GM18951 (cell line): ENCODE results near the gene TRDMT1.

Experiments used
- POLR2A ChIP-seq: IDR thresholded peaks from 4 replicates; pipeline ENCODE4 v1.6.1; 2011; ENCODE audit warnings: mild to moderate bottlenecking; ENCODE audit not compliant: insufficient read length, insufficient read depth; ENCODE audit errors: extremely low read depth
- in situ Hi-C: fragments of 300-500 bp; cut with MboI; formaldehyde crosslinking; loops from one replicate; pipeline ENCODE4 v1.12.0; 2022; ENCODE audit warnings: low sequenced_read_pairs, mixed read lengths, inconsistent platforms; ENCODE audit not compliant: unreplicated experiment

TRDMT1 gene

GRCh38 chr10:17227367-17228090, 26.1 kb upstream of the TRDMT1 start:
- in situ Hi-C loops, result no loop called here
- TF ChIP-seq POLR2A, result no peak

DNA sequence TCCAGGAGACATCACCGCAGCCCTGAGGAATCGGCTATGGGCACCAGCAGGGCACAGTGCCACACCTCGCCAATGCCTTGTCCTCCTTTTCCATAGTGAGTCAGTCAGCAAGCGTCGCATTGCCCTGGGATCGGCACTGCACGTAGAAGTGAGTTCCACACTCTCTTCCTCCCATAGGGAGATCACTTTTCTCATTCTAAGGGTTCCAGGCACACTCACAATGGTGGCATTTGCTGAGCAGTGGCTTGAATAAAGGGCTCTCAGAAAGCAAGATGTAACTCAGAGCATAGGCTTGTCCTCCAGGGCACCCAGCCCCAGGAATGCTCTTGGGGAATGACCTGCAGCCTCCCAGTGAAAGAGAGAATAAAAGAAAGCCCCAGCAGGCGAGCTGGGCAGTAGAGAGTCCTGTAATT, 25.4 kb upstream of the TRDMT1 start:
- no peak for TF ChIP-seq POLR2A
- in situ Hi-C loops, result no loop called here

DNA sequence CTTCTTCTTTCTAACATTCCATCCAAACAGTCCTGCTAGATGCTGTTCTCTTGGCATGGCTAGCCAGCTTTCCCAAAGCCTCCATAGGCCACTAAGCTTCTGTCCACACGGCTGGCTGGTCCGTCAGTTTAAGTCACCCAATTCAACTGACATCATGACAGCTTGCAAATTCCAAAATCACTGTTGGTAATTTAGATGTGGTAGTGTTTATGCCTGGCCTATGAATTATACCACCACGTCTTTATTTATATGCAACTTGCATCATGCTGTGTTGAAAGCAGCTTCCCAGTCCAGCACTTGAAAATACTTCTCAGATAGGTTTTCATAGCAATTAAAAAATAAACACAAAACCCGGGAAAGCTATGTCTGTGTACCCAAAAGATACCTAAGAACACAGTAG, 24.3 kb upstream of the TRDMT1 start:
- in situ Hi-C loops, result no loop called here
- TF ChIP-seq POLR2A, result no peak

- no peak for TF ChIP-seq POLR2A
- in situ Hi-C loops, result no loop called here
These were observed 20.9 kb upstream of the TRDMT1 start for GRCh38 chr10:17222329-17222728.

DNA sequence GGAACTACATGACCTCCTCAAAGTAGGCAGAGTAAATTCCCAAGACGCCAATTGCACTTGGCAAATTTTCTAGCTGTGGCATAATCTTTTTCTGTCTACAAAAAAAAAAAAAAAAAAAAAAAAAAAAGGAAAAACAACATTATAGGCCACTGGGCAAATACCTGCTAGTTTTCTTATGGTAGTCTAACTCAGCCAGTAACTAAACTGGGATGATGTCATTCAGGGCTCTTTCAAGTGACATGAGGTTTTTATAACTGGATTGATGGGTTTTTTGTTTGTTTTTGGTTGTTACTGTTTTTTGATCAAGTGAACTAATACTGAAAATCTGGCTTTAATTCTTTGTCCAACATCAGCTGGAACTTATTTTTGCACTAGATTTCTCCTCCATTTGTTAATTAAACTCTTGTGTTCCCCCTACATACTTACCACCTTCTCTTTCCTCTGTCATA, 19.2 kb upstream of the TRDMT1 start:
- TF ChIP-seq POLR2A, result no peak
- in situ Hi-C loops, result no loop called here

DNA sequence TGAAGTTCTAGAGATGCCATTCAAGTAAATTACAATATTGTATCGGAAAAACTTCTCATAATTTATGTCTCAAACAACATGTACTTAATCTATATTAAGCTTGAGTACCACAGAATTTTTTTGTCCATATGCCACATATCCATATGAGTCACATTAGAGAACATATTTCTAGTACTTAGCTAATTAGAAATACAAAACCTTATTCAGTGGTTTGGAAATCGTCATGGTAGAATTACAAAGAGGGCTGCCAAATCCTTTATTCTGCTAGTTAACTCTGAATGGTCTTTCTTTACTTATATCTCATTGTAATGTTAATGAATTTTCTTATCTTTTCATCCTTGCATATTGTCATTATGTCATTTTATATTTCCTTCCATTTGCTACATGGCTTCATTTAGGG, 17.6 kb upstream of the TRDMT1 start:
- in situ Hi-C loops, result no loop called here
- TF ChIP-seq POLR2A, result no peak

DNA sequence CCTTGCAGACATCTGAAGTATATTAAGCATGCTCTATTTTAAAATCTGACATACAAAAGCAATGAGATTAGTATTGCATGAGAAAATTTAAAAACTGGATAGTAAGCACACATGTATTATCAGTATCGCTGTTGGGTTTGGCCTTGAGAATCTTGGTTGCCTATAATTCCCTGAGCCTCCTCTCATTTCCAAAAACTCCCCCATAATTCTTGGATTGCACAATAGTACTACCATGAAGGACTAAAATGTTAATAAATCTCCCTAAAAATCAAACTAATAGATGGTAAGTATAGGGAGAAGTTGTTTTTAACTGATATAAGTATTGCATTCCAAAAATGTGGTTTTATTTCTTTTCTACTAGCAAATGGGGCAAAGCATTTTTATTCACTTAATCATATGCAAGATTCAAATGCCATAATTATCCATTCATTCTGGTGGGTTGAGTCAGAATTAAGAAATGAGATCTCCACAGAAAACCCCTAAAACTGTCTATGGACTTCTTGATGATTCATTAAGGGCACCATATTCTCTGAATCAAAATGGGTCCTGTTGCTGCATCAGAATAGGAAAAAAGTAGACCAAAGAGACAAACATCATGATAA, 16.3 kb upstream of the TRDMT1 start:
- in situ Hi-C loops, result no loop called here
- TF ChIP-seq POLR2A, result no peak

DNA sequence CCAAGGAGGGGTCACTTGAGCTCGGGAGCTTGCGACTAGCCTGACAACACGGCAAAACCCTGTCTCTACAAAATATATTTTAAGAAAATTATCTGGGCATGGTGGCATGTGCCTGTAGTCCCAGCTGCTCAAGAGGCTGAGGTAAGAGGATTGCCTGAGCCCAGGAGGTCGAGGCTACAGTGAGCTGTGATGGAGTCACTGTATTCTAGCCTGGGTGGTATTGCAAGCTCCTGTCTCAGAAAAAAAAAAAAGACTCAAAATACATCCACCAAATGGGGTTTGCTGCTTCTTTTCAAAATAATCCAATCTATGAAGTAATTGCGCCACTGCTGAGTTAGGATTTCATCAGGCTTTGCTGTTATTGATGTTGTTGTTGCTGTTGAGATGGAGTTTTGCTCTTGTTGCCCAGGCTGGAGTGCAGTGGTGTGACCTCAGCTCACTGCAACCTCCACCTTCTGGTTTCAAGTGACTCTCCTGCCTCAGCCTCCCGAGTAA, 15.5 kb upstream of the TRDMT1 start:
- in situ Hi-C loops, result no loop called here
- no peak for TF ChIP-seq POLR2A

GRCh38 chr10:17216217-17216900, 14.9 kb upstream of the TRDMT1 start:
- in situ Hi-C loops, result no loop called here
- TF ChIP-seq POLR2A, result no peak

DNA sequence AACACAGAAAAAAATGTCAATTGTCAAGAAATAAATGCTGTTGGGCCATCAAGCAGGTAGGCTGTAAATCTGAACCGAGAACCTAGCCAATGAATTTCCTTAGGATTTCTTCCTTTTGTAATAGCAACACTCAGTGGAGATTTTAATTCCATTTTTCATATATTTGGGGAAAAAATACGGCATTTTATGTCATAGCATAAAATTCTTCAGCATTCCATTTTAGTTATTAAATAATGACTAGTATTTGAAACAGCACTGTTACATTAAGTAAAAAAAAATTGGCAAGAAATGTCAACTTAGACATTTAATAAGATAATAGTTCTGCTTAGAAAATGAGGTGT, 14.3 kb upstream of the TRDMT1 start:
- in situ Hi-C loops, result no loop called here
- no peak for TF ChIP-seq POLR2A

DNA sequence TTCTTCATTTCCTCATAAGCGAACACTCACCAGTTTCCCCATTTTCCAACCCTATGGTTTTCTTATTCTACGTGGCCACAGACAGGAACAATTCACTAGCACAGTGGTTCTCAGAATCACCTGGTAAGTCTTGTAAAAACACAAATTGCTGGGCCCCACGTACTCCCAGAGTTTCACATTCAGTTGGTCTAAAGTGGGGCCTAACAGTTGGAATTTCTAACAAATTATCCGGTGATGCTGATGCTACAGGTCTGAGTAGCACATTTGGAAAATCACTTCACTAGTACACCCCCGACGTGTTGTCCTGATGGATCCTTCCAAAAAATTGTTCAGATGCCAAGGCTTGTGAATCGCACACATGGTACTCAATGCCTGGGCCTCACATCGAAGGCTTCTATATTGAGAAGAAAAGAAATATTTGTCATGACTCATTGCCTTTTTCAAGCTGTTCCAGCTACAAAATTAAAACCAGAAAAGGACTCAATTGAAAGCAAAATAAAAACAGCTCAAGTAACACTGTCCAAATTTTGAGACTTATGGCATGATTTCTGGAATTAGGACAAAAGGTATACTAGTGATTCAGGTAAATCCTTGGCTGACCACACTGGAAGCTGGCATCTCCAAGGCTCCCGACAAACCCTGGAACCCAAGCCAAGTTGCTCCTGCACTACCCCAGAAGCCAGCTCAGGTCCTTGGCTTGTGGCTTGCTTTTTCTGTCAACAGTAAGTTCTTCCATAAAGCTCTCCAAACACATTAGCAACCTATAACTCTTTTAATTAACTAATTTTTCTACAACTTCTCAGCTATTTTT, 13.7 kb upstream of the TRDMT1 start:
- in situ Hi-C loops, result no loop called here

DNA sequence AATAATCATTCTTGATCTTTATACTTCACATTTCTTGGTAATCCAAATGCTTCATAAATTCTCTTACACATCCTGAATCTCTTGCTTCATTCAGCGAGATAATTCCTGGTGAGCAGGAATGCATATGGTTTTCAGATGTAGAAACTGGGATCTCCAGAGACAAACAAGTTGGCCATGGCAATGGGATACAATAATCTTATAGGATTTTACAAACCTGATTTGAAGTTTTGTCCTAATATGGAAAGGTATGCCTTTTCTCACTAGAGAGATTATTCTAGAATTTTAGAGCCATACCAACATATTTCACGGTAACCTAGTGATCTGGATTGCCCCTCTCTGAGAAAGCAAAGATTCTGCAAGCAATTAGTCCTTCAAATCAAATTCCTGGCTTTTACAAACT, 13.1 kb upstream of the TRDMT1 start:
- TF ChIP-seq POLR2A, result no peak
- in situ Hi-C loops, result no loop called here

More for the DNA sequence above, 13.7 kb upstream of the TRDMT1 start:
- no peak for TF ChIP-seq POLR2A
